ENCODE data around the gene DENND5B.

GRCh38 chr12:31590642-31591379 lies at the start of gene DENND5B:
- TF ChIP-seq CTCF (IDR thresholded peaks at IDR 0.05; ENCODE audit: low read depth, low read length, missing input control) (no peak), RXRA (IDR thresholded peaks at IDR 0.05) (no peak), MAX (IDR thresholded peaks at IDR 0.05) (no peak), TAF1 (conservative IDR thresholded peaks at IDR 0.05) (no peak), SP1 (IDR thresholded peaks at IDR 0.05) (no peak), YY1 (IDR thresholded peaks at IDR 0.05) (no peak), ATF3 (IDR thresholded peaks at IDR 0.05) (no peak), JUND (IDR thresholded peaks at IDR 0.05) (no peak), EGR1 (IDR thresholded peaks at IDR 0.05; ENCODE audit: low read depth in 2 of 2) (no peak), RAD21 (IDR thresholded peaks at IDR 0.05) (no peak), FOXA1 (IDR thresholded peaks at IDR 0.05) (no peak), HNF4G (IDR thresholded peaks at IDR 0.05) (no peak), NR2F2 (IDR thresholded peaks at IDR 0.05) (no peak), HNF4A (conservative IDR thresholded peaks at IDR 0.05) (no peak)

Measured in liver (tissue), 3 donors.